Fibroblast of upper back skin (primary cell): ENCODE data around the gene THBS2.
A peak's percentile ranks its signal among the peaks of the same experiment; 100 is the strongest.

Experiments
- DNase-seq: peaks from one replicate; pipeline ENCODE4 v3.0.0-alpha.2; 2013

Gene THBS2

GRCh38 chr6:169177516-169178166 is 76.0 kb downstream of the THBS2 start:
- peak; percentile 57 for DNase-seq

GRCh38 chr6:169176361-169176991 is 77.2 kb downstream of the THBS2 start:
- no peak for DNase-seq

- no peak for DNase-seq
Measured at GRCh38 chr6:169175360-169175887, 78.2 kb downstream of the THBS2 start.

- DNase-seq = no peak
Measured at GRCh38 chr6:169174516-169175359, 78.9 kb downstream of the THBS2 start.

GRCh38 chr6:169173532-169174268 is 79.9 kb downstream of the THBS2 start:
- no peak for DNase-seq

GRCh38 chr6:169172946-169173345 is 80.7 kb downstream of the THBS2 start:
- no peak for DNase-seq

GRCh38 chr6:169172456-169172855 is 81.2 kb downstream of the THBS2 start:
- DNase-seq = peak; percentile 14

GRCh38 chr6:169171951-169172350 is 81.7 kb downstream of the THBS2 start:
- DNase-seq = no peak

GRCh38 chr6:169171016-169171415 is 82.6 kb downstream of the THBS2 start:
- DNase-seq = no peak

- no peak for DNase-seq
Measured at GRCh38 chr6:169170583-169170955, 83.1 kb downstream of the THBS2 start.

- no peak for DNase-seq
Measured at GRCh38 chr6:169169941-169170582, 83.6 kb downstream of the THBS2 start.

- DNase-seq = no peak
Measured at GRCh38 chr6:169169375-169169774, 84.3 kb downstream of the THBS2 start.

- no peak for DNase-seq
Measured at GRCh38 chr6:169168706-169169105, 84.9 kb downstream of the THBS2 start.

GRCh38 chr6:169168302-169168630 is 85.4 kb downstream of the THBS2 start:
- DNase-seq = no peak

GRCh38 chr6:169167581-169168301 is 85.9 kb downstream of the THBS2 start:
- peak; percentile 69 for DNase-seq

- no peak for DNase-seq
Measured at GRCh38 chr6:169166896-169167580, 86.6 kb downstream of the THBS2 start.
